Activated CD8-positive, alpha-beta memory T cell treated with anti-CD3 and anti-CD28 coated beads, Interleukin-2, amount 50 U/mL, for 1 hour (primary cell): ENCODE measurements around the gene MAP2K3.
A peak's percentile ranks its signal among the peaks of the same experiment; 100 is the strongest.

ENCODE experiments used
- DNase-seq: peaks from one replicate; pipeline ENCODE4 v3.0.0-alpha.2; 2020; ENCODE audit errors: extremely low read depth

Gene MAP2K3

GRCh38 chr17:21282850-21283249 lies 1.7 kb upstream of the MAP2K3 start:
- DNase-seq: no peak

GRCh38 chr17:21283482-21284318 lies 811 bp upstream of the MAP2K3 start:
- DNase-seq: no peak

- DNase-seq: no peak
Observed at GRCh38 chr17:21285164-21286065, 904 bp downstream of the MAP2K3 start.

DNA sequence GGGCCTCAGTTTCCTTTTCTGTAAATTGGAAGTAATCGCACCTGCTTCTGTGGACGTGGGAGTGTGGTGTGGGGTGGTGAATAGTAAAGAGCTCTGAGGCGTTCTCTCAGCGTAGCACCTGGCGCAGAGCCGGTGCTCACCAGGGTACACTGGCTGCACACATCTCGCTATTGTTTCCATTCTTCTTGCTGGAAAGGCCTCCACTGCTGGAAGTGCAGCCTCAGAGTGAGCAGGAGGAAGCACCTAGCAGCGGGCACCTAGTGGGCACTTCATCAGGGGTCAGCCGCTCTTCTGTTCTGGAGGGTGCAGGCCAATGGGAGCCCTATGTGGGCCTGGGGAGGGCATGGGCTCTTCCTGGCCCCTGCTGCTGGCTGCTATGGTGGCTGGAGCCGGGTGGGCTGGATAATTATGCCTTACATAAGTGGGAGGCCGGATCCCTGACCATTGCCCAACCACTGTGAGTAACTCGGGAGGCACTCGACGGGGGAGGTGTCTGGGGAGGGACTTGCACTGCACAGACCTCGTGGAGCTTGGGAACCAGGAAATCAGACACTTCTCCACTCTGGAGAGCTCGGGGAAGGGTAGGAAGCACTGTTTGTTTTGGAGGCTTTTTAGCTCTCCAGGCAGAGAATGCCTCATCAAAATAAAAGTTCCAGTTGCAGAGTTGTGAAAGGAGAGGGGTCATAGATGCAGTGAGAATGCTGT lies 1.7 kb downstream of the MAP2K3 start:
- DNase-seq: no peak

DNA sequence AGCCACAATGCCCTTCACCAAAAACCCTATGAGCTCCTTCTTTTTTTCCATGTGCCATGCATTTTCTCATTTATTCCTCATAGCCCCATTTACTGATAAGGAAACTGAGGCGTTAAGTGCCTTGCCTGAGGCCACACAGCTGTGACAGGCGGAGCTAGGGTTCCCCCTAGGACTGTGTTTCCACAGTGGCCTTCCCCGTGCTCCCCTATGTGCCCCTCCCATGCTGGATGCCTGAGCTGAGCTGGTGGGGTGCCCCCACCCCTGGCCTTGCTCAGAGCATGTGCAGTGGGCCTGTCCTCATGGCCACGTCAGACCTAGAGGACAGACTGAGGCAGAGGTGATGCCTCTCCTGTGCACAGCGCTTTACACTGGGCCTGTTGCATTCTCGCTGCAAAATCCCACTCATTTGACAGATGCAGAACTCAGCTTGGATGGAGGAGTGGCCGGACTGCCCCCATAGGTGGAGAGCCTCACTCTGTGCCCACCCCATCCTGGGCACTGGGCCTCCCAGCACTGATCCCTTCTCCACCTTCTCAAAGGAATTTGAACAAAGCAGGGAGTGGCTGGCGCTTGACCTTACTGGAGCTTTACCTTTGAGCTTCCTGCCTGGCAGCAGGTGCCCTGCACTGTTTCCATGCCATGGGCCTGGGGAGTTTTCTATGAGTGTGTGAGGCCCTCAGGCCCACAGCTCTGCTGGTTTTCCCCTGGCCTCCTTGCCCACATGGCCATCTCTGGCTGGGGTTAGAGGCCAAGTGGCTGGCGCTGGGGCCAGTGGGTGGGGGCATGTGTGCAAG lies 2.6 kb downstream of the MAP2K3 start:
- DNase-seq: no peak

- DNase-seq: peak; percentile 97
Observed at GRCh38 chr17:21287703-21288449, 3.4 kb downstream of the MAP2K3 start.

- no peak for DNase-seq
Observed at GRCh38 chr17:21288571-21289017, 4.1 kb downstream of the MAP2K3 start.

DNA sequence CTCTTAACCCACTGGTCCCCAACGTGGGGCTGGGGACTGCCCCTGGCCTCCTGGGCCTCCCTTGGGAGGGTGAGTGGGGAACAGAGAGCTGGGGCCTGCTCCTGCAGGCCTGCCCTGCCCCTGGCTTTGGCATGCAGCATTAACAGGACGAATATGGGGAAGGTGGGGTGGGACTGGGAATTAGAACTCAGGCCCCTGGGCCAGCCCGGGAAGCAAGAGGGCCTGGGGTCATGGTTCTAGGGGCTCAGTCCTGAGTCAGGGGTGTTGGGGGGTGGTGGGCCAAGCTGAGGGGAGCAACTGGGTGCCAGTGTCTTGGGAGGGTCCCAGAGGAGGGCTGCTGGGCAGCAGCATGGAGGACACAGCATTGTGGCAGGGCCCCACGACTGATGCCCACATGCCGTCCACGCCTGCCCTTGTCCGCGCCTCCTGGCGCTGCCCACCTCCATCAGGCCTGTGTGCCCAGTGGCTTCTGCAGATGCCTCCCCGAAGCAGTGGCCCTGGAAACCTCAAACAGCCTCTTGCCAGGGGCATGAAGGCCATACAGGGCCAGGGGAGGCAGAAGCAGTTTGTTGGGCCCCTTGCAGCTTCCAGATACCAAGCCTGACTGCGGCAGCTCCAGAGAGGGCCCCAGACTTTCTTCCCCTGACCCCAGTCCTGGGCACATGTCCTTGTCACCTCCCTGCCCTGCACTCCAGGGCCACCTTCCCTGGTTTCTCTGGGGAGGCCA lies 4.8 kb downstream of the MAP2K3 start:
- DNase-seq: no peak

DNA sequence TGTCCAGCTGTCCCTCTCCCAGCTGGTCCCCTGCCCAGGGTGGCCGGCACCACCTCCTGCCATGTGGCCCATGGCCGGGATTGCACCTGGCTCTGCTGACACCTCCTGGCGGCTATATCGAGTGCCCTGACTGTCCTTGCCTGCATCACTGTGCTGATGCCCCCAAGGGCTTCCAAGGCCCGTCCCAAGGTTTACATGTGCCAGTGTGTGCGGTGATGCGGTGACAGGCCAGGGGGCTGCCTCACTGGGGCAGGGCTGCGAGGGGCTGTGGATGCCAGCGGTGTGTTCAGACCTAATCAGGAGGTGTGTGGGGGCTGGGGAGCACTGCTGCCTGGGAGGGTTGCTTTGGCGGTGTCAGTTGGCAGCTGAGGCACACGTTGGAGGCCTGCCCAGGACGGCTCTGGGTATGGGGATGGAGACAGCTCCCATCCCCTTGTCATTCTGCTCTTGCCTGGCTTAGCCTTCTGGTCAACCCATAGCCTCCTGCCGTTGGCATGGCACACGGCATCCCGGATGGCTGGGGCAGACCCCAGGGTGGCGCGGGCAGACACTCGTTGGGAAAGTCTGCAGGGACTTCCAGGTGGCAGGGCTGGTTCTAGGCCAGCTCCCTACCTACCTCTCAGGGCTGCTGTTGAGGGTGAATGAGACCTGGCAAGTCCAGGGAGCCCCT lies 5.5 kb downstream of the MAP2K3 start:
- DNase-seq: no peak

DNA sequence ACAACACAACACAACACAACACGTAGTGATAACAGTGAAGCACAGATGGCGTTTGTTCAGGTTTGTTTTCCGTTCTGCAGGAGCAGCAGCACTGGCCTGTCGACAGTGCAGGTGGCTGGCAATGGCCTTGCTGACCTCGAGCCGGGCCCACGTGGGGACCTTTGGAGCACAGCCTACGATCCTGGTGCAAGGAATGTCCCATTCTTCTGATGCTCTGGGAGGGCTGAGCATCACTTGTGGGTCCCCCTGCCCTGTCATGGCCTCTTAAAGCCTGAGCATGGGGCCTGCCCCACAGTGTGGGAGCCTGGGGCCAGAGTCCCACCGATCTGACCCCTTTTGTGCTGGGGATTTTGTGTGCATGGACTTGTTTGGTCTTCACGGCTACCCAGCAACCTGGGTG lies 6.8 kb downstream of the MAP2K3 start:
- no peak for DNase-seq

- DNase-seq: no peak
Observed at GRCh38 chr17:21291862-21292261, 7.4 kb downstream of the MAP2K3 start.

GRCh38 chr17:21292867-21293830 lies 8.6 kb downstream of the MAP2K3 start:
- DNase-seq: no peak

GRCh38 chr17:21293831-21294210 lies 9.3 kb downstream of the MAP2K3 start:
- no peak for DNase-seq

DNA sequence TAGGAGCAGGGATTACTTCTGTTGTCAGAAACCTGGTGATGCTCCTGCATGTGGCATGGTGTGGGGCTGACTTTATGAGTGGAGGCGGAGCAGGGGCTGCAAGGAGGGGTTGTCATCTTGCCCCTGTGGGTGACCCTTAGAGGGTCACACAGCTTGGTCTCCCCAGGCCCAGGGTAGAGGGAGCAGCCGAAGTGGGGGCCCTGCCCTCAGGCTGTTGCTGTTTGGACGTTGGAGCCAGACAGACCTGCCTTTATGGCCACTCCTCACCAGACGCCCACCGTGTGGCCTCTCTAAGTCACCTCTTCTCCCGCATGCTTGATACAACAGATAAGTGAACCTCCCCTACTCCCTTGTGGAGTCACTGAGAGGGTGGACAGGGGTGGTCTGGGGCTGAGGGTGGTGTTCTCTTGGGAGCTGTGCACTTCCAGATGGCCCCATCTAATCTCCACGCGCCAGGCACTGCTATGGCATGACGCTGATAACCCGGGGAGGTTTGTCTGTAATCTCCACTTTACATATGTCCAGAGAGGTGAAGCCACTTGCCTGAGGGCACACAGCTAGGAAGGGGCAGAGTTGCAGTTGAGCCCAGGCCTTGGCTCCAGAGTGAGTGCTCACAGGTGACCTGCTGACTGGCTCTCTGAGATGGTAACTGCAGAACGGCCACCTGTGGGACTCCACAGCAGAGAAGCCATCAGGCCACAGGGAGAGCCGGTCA lies 10.0 kb downstream of the MAP2K3 start:
- no peak for DNase-seq

GRCh38 chr17:21295036-21295952 lies 10.8 kb downstream of the MAP2K3 start:
- DNase-seq: no peak
